ENCODE data around the gene ZNF512B. TPM values are rescaled to one million over a fixed set of nuclear protein-coding genes. Genes with fewer than 3 reads are reported as not detected.

ZNF512B gene
- total RNA-seq, 4 donors from 2014 or later = 5.8 to 7.4 (median 6.4) TPM

DNA sequence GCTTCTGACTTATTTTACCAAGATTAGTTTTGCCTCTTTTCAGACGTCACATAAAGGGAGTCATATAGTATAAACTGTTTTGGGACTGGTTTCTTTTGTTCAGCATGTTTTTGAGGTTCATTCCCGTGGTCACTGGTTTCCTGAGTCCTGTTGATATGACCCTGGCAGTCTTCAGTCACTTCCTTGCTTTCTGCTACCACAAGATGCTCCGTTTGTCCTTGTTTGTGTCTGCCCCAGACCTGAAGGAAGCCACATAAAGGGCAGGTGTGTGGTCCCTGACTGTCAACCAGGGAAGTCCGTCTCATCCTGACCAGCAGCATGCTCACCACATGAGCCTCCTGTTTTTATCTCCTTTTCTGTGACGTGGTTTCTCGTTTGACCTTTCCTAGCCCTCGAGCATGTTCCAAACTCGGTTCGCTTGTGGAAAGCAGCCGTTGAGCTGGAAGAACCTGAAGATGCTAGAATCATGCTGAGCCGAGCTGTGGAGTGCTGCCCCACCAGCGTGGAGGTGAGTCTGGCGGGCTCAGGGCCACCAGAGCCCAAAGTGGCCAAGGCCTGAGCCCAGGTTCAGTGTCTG lies 40.2 kb upstream of the ZNF512B start:
- no peak overlapping the region for H3K27ac ChIP-seq
- no peak overlapping the region for H3K4me3 ChIP-seq
- no peaks in the 10 kb centered on the region for H3K27me3 ChIP-seq
- DNase-seq = no peak
- H3K9me3 ChIP-seq = peaks cover 0 to 4% (median 0%) of the 10 kb centered on the region in 4 donors
- peaks cover 0 to 82% (median 3%) of the 10 kb centered on the region in 3 donors for H3K36me3 ChIP-seq
- peaks cover 0 to 4% (median 0%) of the 10 kb centered on the region in 4 donors for H3K4me1 ChIP-seq
- TF ChIP-seq CTCF (IDR thresholded peaks at IDR 0.05) (no peak), POLR2A (IDR thresholded peaks at IDR 0.05) (no peak)

DNA sequence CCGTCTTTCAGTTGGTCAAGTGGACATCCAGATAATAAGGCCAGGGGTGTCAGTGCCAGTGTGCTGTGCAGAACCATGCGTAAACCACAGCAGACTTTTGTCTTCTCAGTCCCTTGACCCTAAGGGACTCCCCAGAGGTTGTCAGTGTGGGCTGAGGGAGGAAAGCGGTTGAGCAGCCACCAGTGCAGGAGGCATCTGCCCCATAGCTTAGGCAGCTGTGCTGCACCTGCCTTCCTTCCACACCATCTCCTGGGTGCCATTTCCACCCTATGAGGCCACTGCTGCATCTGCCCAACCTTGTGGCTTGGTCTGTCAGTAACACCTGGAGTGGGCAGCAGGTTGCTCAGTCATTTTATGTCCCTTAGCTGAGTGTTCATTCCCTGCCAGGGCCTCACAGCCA lies 37.2 kb upstream of the ZNF512B start:
- peaks cover 0 to 4% (median 0%) of the 10 kb centered on the region in 4 donors for H3K9me3 ChIP-seq
- TF ChIP-seq POLR2A (IDR thresholded peaks at IDR 0.05) = no peak
- TF ChIP-seq CTCF (IDR thresholded peaks at IDR 0.05) = no peak
- H3K4me3 ChIP-seq = no peak overlapping the region
- no peaks in the 10 kb centered on the region for H3K4me1 ChIP-seq
- no peak for DNase-seq
- H3K27me3 ChIP-seq = no peaks in the 10 kb centered on the region
- H3K27ac ChIP-seq = no peak overlapping the region
- peaks cover 0 to 90% (median 3%) of the 10 kb centered on the region in 3 donors for H3K36me3 ChIP-seq

DNA sequence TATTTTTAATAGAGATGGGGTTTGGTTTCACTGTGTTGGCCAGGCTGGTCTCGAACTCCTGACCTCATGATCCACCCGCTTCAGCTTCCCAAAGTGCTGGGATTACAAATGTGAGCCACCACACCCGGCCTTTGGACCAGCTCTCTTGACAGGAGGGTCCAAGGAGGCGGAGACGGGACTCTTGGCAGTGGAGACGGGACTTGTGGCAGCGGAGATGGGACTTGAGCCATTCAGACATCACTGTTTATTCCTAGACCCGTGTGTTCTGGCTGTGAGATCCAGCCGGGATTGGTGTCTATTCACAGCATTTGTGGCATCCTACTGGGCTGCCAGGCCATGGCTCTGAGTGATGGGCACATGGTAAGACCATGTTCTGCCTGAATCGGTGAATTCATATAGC lies 36.8 kb upstream of the ZNF512B start:
- peaks cover 0 to 92% (median 3%) of the 10 kb centered on the region in 3 donors for H3K36me3 ChIP-seq
- H3K4me3 ChIP-seq = no peak overlapping the region
- no peak for DNase-seq
- no peak overlapping the region for H3K27ac ChIP-seq
- no peaks in the 10 kb centered on the region for H3K4me1 ChIP-seq
- TF ChIP-seq CTCF (IDR thresholded peaks at IDR 0.05) = no peak
- TF ChIP-seq POLR2A (IDR thresholded peaks at IDR 0.05) = no peak
- H3K27me3 ChIP-seq = no peaks in the 10 kb centered on the region
- H3K9me3 ChIP-seq = peaks cover 0 to 4% (median 0%) of the 10 kb centered on the region in 4 donors

DNA sequence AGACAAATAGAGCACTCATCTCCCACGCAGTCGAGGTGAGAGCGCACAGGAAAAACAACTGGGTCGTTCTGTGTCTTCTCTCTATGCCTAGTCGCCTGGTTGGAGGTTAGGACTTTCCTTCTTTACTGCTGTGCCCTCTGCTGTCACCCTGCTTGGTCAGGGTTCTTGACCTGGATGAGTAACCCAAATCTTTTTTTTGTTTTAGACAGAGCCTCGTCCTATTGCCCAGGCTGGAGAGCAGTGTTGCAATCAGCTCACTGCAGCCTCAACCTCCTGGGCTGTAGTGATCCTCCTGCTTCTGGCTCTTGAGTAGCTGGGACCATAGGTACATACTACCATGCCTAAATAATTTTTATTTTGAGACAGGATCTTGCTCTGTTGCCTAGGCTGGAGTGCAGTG lies 35.7 kb upstream of the ZNF512B start:
- Histone ChIP-seq H3K27me3 (no peaks in the 10 kb centered on the region), H3K27ac (no peak overlapping the region), H3K36me3 (peaks cover 0 to 92% (median 3%) of the 10 kb centered on the region in 3 donors), H3K4me3 (no peak overlapping the region), H3K9me3 (peaks cover 0 to 4% (median 0%) of the 10 kb centered on the region in 4 donors), H3K4me1 (no peaks in the 10 kb centered on the region)
- no peak for DNase-seq
- no peak for TF ChIP-seq CTCF (IDR thresholded peaks at IDR 0.05)
- TF ChIP-seq POLR2A (IDR thresholded peaks at IDR 0.05) = no peak

- H3K4me1 ChIP-seq = no peaks in the 10 kb centered on the region
- peaks cover 0 to 92% (median 0%) of the 10 kb centered on the region in 3 donors for H3K36me3 ChIP-seq
- no peak overlapping the region for H3K27ac ChIP-seq
- TF ChIP-seq CTCF (IDR thresholded peaks at IDR 0.05) = no peak
- TF ChIP-seq POLR2A (IDR thresholded peaks at IDR 0.05) = no peak
- no peaks in the 10 kb centered on the region for H3K27me3 ChIP-seq
- H3K4me3 ChIP-seq = no peak overlapping the region
- peaks cover 0 to 4% (median 0%) of the 10 kb centered on the region in 4 donors for H3K9me3 ChIP-seq
- no peak for DNase-seq
Measured at GRCh38 chr20:64003960-64004725, 34.4 kb upstream of the ZNF512B start.

Data from Peyer's patch (tissue), 4 donors.